HepG2 (cell line): ENCODE results near the gene CCNA2. TPM values are rescaled to one million over a fixed set of nuclear protein-coding genes. Genes with fewer than 3 reads are reported as not detected.

ENCODE experiments used
- FOXJ3 ChIP-seq: sonication (generic); formaldehyde crosslinking; IDR thresholded peaks from 2 replicates; pipeline ENCODE4 v1.4.0; 2020; ENCODE audit warnings: missing genetic modification reagents, mild to moderate bottlenecking, borderline replicate concordance
- GTF3A ChIP-seq: sonication (generic); formaldehyde crosslinking; conservative IDR thresholded peaks from 2 replicates; pipeline ENCODE4 v1.4.0; 2020; ENCODE audit warnings: mild to moderate bottlenecking, missing genetic modification reagents
- HMGA1 ChIP-seq: sonication (generic); formaldehyde crosslinking; conservative IDR thresholded peaks from 2 replicates; pipeline ENCODE4 v1.4.0; 2020; ENCODE audit warnings: missing genetic modification reagents
- NAIF1 ChIP-seq: sonication (generic); formaldehyde crosslinking; IDR thresholded peaks from 2 replicates; pipeline ENCODE4 v1.5.0; 2020; ENCODE audit warnings: mild to moderate bottlenecking, missing genetic modification reagents, borderline replicate concordance
- SP140L ChIP-seq: sonication (generic); formaldehyde crosslinking; IDR thresholded peaks from 2 replicates; pipeline ENCODE4 v1.4.0; 2020; ENCODE audit warnings: missing genetic modification reagents, borderline replicate concordance
- ZBTB10 ChIP-seq: sonication (generic); formaldehyde crosslinking; IDR thresholded peaks from 2 replicates; pipeline ENCODE4 v1.4.0; 2020; ENCODE audit warnings: missing genetic modification reagents, borderline replicate concordance
- ZNF704 ChIP-seq: sonication (generic); formaldehyde crosslinking; IDR thresholded peaks from 2 replicates; pipeline ENCODE4 v1.8.1; 2023; ENCODE audit warnings: mild to moderate bottlenecking, inconsistent platforms, moderate library complexity, missing genetic modification reagents, borderline replicate concordance
- polyA plus RNA-seq, 8 experiments: library from polyadenylated mRNA; depleted of rRNA in 3 of 8; stranded (reverse) in 7 of 8; unstranded in 1 of 8; fragments of >200 nt; fragmentation: Illumina TruSeq in 4 of 8; extraction: Trizol in 4 of 8; gene quantifications; 2 replicates each; pipeline versions ENCODE4 v1.2.1 to v1.2.3, GENCODE V29; 2011 to 2016; ENCODE audit warnings: low read depth in 4 of 8, missing spikeins in 1 of 8, mixed read lengths in 1 of 8; ENCODE audit not compliant: insufficient read depth in 1 of 8
- total RNA-seq, 5 experiments: library from RNA; depleted of rRNA; stranded (reverse); fragments of >200 nt; fragmentation: Illumina TruSeq; extraction: Trizol; gene quantifications; 2 replicates each; pipeline ENCODE4 v1.2.3, GENCODE V29; 2016; ENCODE audit warnings: low read depth in 1 of 5
- TF ChIP-seq, protein P1 (sequence below): sonication (generic); formaldehyde crosslinking; IDR thresholded peaks from 2 replicates; pipeline ENCODE4 v1.9.0; 2021; ENCODE audit warnings: missing genetic modification reagents, borderline replicate concordance
- TF ChIP-seq, protein P2 (sequence below): sonication (generic); formaldehyde crosslinking; IDR thresholded peaks from 2 replicates; pipeline ENCODE4 v1.4.0; 2020; ENCODE audit warnings: mild to moderate bottlenecking, missing genetic modification reagents, borderline replicate concordance
- TF ChIP-seq, protein P3 (sequence below), 2 experiments: IDR thresholded peaks; 2 replicates each; pipeline ENCODE4 v1.6.1; 2011 to 2012; ENCODE audit warnings: low read length in 2 of 2, borderline replicate concordance in 1 of 2, low read depth in 1 of 2, mild to moderate bottlenecking in 1 of 2, moderate library complexity in 1 of 2
- TF ChIP-seq, protein P4 (sequence below): sonication (generic); formaldehyde crosslinking; IDR thresholded peaks from 2 replicates; pipeline ENCODE4 v1.4.0; 2020; ENCODE audit warnings: mild to moderate bottlenecking, missing genetic modification reagents
- TF ChIP-seq, protein P5 (sequence below): sonication (generic); formaldehyde crosslinking; IDR thresholded peaks from 2 replicates; pipeline ENCODE4 v1.5.0; 2020; ENCODE audit warnings: missing genetic modification reagents

The CCNA2 gene
- total and polyA plus RNA-seq, 2 of the 13 experiments (the other 11 are each of a cell fraction or from before 2014, with no cell fraction given): 31.3 to 105 TPM

DNA sequence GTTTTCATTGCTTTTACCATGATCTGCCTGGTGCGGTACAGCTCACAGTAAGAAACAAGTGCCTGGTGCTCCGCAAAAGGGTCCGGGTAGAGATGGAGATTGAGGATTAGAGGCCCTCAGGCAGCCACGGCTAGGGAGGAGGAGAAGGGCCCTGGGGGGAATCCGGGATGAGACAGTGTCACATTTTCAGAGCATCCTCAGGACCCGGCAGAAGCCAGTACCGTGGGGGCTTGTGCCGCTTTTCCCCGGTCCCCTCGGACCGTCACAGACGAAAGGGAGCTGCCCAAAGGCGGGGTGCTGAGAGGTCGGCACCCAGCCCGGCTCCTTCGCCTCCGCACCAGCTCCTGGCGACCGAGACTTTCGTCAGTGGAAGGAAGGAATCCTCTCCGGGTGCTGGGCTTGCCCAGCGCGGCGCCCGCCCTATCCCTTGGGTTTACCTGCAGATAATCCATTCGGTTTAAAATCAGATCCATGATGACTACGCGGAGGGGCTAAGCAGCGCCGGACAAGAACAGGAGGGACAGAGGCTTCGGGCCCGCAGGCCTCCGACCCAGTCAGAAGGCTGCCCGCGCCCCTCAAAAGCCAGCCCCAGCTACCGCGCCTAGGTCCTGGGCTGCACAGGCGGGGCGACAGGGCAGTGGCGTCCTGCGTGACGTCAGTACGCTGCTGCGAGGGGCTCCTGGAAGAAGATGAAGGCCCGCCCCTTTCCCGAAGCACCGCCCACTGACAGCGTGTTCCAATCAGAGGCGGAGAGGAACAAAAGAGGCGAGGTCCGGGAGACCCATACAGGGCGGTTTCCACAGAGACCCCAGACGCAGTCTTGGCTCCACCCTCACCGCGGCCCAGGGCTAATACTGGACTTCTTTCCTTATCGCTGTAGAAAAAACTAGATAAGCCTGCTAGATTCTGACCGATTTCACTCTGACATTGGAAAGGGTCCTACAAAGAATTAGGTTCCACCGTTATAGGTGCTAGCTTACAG is 46.4 kb upstream of the CCNA2 start, which contains the start of gene BBS7 (continued):
- TF ChIP-seq, protein P1, sequence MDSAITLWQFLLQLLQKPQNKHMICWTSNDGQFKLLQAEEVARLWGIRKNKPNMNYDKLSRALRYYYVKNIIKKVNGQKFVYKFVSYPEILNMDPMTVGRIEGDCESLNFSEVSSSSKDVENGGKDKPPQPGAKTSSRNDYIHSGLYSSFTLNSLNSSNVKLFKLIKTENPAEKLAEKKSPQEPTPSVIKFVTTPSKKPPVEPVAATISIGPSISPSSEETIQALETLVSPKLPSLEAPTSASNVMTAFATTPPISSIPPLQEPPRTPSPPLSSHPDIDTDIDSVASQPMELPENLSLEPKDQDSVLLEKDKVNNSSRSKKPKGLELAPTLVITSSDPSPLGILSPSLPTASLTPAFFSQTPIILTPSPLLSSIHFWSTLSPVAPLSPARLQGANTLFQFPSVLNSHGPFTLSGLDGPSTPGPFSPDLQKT (CRISPR knock-in tag): no peak
- TF ChIP-seq, protein P2, sequence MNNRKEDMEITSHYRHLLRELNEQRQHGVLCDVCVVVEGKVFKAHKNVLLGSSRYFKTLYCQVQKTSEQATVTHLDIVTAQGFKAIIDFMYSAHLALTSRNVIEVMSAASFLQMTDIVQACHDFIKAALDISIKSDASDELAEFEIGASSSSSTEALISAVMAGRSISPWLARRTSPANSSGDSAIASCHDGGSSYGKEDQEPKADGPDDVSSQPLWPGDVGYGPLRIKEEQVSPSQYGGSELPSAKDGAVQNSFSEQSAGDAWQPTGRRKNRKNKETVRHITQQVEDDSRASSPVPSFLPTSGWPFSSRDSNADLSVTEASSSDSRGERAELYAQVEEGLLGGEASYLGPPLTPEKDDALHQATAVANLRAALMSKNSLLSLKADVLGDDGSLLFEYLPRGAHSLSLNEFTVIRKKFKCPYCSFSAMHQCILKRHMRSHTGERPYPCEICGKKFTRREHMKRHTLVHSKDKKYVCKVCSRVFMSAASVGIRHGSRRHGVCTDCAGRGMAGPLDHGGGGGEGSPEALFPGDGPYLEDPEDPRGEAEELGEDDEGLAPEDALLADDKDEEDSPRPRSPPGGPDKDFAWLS (CRISPR knock-in tag): no peak
- TF ChIP-seq, protein P3, sequence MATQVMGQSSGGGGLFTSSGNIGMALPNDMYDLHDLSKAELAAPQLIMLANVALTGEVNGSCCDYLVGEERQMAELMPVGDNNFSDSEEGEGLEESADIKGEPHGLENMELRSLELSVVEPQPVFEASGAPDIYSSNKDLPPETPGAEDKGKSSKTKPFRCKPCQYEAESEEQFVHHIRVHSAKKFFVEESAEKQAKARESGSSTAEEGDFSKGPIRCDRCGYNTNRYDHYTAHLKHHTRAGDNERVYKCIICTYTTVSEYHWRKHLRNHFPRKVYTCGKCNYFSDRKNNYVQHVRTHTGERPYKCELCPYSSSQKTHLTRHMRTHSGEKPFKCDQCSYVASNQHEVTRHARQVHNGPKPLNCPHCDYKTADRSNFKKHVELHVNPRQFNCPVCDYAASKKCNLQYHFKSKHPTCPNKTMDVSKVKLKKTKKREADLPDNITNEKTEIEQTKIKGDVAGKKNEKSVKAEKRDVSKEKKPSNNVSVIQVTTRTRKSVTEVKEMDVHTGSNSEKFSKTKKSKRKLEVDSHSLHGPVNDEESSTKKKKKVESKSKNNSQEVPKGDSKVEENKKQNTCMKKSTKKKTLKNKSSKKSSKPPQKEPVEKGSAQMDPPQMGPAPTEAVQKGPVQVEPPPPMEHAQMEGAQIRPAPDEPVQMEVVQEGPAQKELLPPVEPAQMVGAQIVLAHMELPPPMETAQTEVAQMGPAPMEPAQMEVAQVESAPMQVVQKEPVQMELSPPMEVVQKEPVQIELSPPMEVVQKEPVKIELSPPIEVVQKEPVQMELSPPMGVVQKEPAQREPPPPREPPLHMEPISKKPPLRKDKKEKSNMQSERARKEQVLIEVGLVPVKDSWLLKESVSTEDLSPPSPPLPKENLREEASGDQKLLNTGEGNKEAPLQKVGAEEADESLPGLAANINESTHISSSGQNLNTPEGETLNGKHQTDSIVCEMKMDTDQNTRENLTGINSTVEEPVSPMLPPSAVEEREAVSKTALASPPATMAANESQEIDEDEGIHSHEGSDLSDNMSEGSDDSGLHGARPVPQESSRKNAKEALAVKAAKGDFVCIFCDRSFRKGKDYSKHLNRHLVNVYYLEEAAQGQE (IDR thresholded peaks at IDR 0.05; ENCODE audit: borderline replicate concordance in 1 of 2, low read depth in 1 of 2, low read length in 2 of 2): peak in 1 of 2 experiments; percentile 6; a peak in 1 of 4 replicates
- TF ChIP-seq FOXJ3 (no peak), NAIF1 (CRISPR knock-in tag) (no peak), ZBTB10 (peak; percentile 52; the same call in 1 of the 2 replicates), SP140L (CRISPR knock-in tag) (no peak), HMGA1 (no peak), GTF3A (CRISPR knock-in tag) (no peak), ZNF704 (CRISPR knock-in tag) (no peak)
- TF ChIP-seq, protein P4, sequence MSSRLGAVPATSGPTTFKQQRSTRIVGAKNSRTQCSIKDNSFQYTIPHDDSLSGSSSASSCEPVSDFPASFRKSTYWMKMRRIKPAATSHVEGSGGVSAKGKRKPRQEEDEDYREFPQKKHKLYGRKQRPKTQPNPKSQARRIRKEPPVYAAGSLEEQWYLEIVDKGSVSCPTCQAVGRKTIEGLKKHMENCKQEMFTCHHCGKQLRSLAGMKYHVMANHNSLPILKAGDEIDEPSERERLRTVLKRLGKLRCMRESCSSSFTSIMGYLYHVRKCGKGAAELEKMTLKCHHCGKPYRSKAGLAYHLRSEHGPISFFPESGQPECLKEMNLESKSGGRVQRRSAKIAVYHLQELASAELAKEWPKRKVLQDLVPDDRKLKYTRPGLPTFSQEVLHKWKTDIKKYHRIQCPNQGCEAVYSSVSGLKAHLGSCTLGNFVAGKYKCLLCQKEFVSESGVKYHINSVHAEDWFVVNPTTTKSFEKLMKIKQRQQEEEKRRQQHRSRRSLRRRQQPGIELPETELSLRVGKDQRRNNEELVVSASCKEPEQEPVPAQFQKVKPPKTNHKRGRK: no peak
- TF ChIP-seq, protein P5, sequence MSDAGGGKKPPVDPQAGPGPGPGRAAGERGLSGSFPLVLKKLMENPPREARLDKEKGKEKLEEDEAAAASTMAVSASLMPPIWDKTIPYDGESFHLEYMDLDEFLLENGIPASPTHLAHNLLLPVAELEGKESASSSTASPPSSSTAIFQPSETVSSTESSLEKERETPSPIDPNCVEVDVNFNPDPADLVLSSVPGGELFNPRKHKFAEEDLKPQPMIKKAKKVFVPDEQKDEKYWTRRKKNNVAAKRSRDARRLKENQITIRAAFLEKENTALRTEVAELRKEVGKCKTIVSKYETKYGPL (CRISPR knock-in tag): no peak
